Loucy (cell line): ENCODE results near the gene PDE6B.

Source experiments
- CTCF ChIP-seq: fragments of 200-600 bp; sonication (generic); conservative IDR thresholded peaks from 2 replicates; pipeline ENCODE4 v1.5.1; 2014; ENCODE audit warnings: mild to moderate bottlenecking, antibody characterized with exemption, low read length
- EZH2phosphoT487 ChIP-seq: fragments of 200-600 bp; IDR thresholded peaks from 2 replicates; pipeline ENCODE4 v1.6.1; 2018; ENCODE audit warnings: antibody characterized with exemption, mild to moderate bottlenecking, moderate library complexity, borderline replicate concordance

- TF ChIP-seq CTCF (no peak), EZH2phosphoT487 (no peak)
Measured at GRCh38 chr4:601612-602558, 23.5 kb upstream of the PDE6B start.
